GM12878 (cell line): ENCODE results near the gene RAB11FIP2. TPM values are rescaled to one million over a fixed set of nuclear protein-coding genes. Genes with fewer than 3 reads are reported as not detected.

Source experiments
- ATAC-seq: fragments of 200-7000 bp; cut with Tn5 transposase; 3 replicates; pipeline ENCODE4 v1.9.1; 2020; ENCODE audit warnings: mild to moderate bottlenecking, moderate library complexity
- BruUV-seq: library from RNA; stranded (reverse); fragments of 400-500 nt; replicated peaks from 2 replicates; lab custom pipeline; 2021; lab: Mats Ljungman, UMichigan
- CTCF ChIA-PET: fragments of 300-600 bp; sonication (Branson Sonifier 250); formaldehyde crosslinking; extraction: SDS; loops from one replicate; lab custom pipeline; 2021; ENCODE audit warnings: inconsistent platforms; lab: Yijun Ruan, JAX
- POLR2A ChIA-PET: fragments of 350-600 bp; formaldehyde crosslinking; extraction: SDS; loops from one replicate; lab custom pipeline; 2021; ENCODE audit warnings: inconsistent platforms; lab: Charles Lee
- RAD21 ChIA-PET: fragments of 300-600 bp; sonication (Branson Sonifier 250); formaldehyde crosslinking; loops from one replicate; lab custom pipeline; 2023; ENCODE audit warnings: antibody characterized with exemption; ENCODE audit not compliant: unreplicated experiment; lab: Charles Lee
- SMC1A ChIA-PET: fragments of 300-600 bp; sonication (Branson Sonifier 250); formaldehyde crosslinking; loops from one replicate; lab custom pipeline; 2023; ENCODE audit not compliant: unreplicated experiment, uncharacterized antibody; lab: Charles Lee
- DNase-seq: peaks from one replicate; pipeline ENCODE4 v3.0.0-alpha.2; 2011; ENCODE audit warnings: low read depth, low spot score
- FAIRE-seq: peaks from 3 replicates; lab custom pipeline; 2011; peaks lifted over from hg19 to GRCh38; lab: Jason Lieb, UNC
- H2AFZ ChIP-seq: 2 replicates; pipeline ENCODE4 v1.6.0; 2011; ENCODE audit warnings: low read depth, low read length, control low read depth; ENCODE audit not compliant: control insufficient read depth
- H3K27ac ChIP-seq: 2 replicates; pipeline ENCODE4 v1.5.1; 2011; ENCODE audit warnings: control low read depth; ENCODE audit not compliant: control insufficient read depth, insufficient read depth
- H3K27me3 ChIP-seq, 2 experiments: replicated peaks in 1 of 2; 2 replicates each; pipeline versions ENCODE4 v1.6.0 to v1.6.1; 2011; ENCODE audit warnings: low read length in 1 of 2; ENCODE audit not compliant: control insufficient read depth in 2 of 2, insufficient read depth in 2 of 2
- H3K36me3 ChIP-seq, 2 experiments: 2 replicates each; pipeline ENCODE4 v1.5.1; 2011; ENCODE audit warnings: low read length in 1 of 2; ENCODE audit not compliant: control insufficient read depth in 2 of 2, insufficient read depth in 2 of 2
- H3K4me1 ChIP-seq: 2 replicates; pipeline ENCODE4 v1.6.1; 2011; ENCODE audit warnings: mild to moderate bottlenecking, low read length, moderate library complexity, mixed read lengths; ENCODE audit not compliant: control insufficient read depth, insufficient read depth
- H3K4me2 ChIP-seq: 2 replicates; pipeline ENCODE4 v1.6.0; 2011; ENCODE audit warnings: control low read depth; ENCODE audit not compliant: control insufficient read depth, insufficient read depth
- H3K4me3 ChIP-seq: fragments of 200-600 bp; sonication (generic); 2 replicates; pipeline ENCODE4 v1.5.1; 2016
- H3K79me2 ChIP-seq: 2 replicates; pipeline ENCODE4 v1.6.0; 2011; ENCODE audit warnings: low read length; ENCODE audit not compliant: control insufficient read depth, insufficient read depth
- H3K9ac ChIP-seq: 2 replicates; pipeline ENCODE4 v1.8.0; 2011; ENCODE audit warnings: low read length, control low read depth, mixed read lengths; ENCODE audit not compliant: control insufficient read depth, insufficient read depth
- H3K9me3 ChIP-seq: replicated peaks from 3 replicates; pipeline ENCODE4 v1.5.1; 2011; ENCODE audit warnings: mild to moderate bottlenecking, low read length; ENCODE audit not compliant: control insufficient read depth, insufficient read depth
- H4K20me1 ChIP-seq: 2 replicates; pipeline ENCODE4 v1.6.0; 2011; ENCODE audit not compliant: control insufficient read depth, insufficient read depth
- CBFB ChIP-seq: IDR thresholded peaks from 2 replicates; pipeline ENCODE4 v1.6.1; 2016; ENCODE audit warnings: antibody characterized with exemption, low read depth
- FOS ChIP-seq: IDR thresholded peaks from 3 replicates; pipeline ENCODE4 v1.6.1; 2011; ENCODE audit warnings: borderline replicate concordance; ENCODE audit not compliant: insufficient read length; ENCODE audit errors: extremely low read depth
- GABPA ChIP-seq: IDR thresholded peaks from 2 replicates; pipeline ENCODE4 v1.6.1; 2014; ENCODE audit warnings: antibody characterized with exemption, low read depth, mild to moderate bottlenecking, inconsistent platforms
- IKZF1 ChIP-seq: fragments of 450-650 bp; conservative IDR thresholded peaks from 2 replicates; pipeline ENCODE4 v1.6.1; 2017; ENCODE audit warnings: antibody characterized with exemption, mild to moderate bottlenecking
- RAD51 ChIP-seq: fragments of 450-650 bp; IDR thresholded peaks from 2 replicates; pipeline ENCODE4 v1.6.1; 2016; ENCODE audit warnings: moderate library complexity, mild to moderate bottlenecking, inconsistent platforms
- ZNF592 ChIP-seq: fragments of 450-650 bp; IDR thresholded peaks from 2 replicates; pipeline ENCODE4 v1.6.1; 2017; ENCODE audit warnings: mild to moderate bottlenecking, moderate library complexity
- WGBS: methylation state at CpG from one replicate; pipeline ENCODE4 v1.1.6; 2016; ENCODE audit warnings: low lambda C conversion rate; ENCODE audit not compliant: insufficient replicate concordance, insufficient coverage; ENCODE audit errors: missing lambda C conversion rate; 5-methylcytosine and 5-hydroxymethylcytosine counted together
- in situ Hi-C: fragments of 300-500 bp; cut with MboI; formaldehyde crosslinking; loops from 9 replicates; pipeline ENCODE4 v1.14.3; 2018; ENCODE audit warnings: mixed read lengths
- intact Hi-C: fragments of 100-400 bp; cut with micrococcal nuclease; formaldehyde crosslinking; loops from one replicate; pipeline ENCODE4 v1.14.2; 2022; ENCODE audit not compliant: unreplicated experiment
- polyA plus RNA-seq, 11 experiments: library from polyadenylated mRNA; depleted of rRNA in 4 of 11; unstranded in 6 of 11; stranded (reverse) in 5 of 11; fragments of >200 nt; fragmentation: Nextera tagmentation in 4 of 11; fragmentation: Illumina TruSeq in 1 of 11; extraction: Ambion mirVana in 4 of 11; extraction: Trizol in 1 of 11; gene quantifications; 1 replicate in 1 of 11; 2 replicates in 10 of 11; pipeline versions ENCODE4 v1.2.1 to v1.2.3, GENCODE V29; 2011 to 2016; ENCODE audit warnings: inconsistent platforms in 2 of 11, missing spikeins in 2 of 11, low read depth in 1 of 11
- total RNA-seq, 4 experiments: library from RNA; depleted of rRNA in 3 of 4; stranded (reverse); fragments of >200 nt in 3 of 4; fragmentation: Illumina TruSeq in 1 of 4; extraction: Trizol in 1 of 4; gene quantifications; 2 replicates each; pipeline versions ENCODE4 v1.2.1 to v1.2.3, GENCODE V29; 2013 to 2021

The RAB11FIP2 gene
- total and polyA plus RNA-seq, 10 of the 15 experiments (the other 5 are each of a cell fraction or from before 2014, with no cell fraction given), result 1.8 to 16.7 (median 4.3) TPM

- CTCF ChIA-PET, result interaction anchor here (0.6 kb wide), 1 partner anchor 459 kb away, joined by 3 read pairs; no protein-coding TSS in a partner anchor
- Histone ChIP-seq H2AFZ (no peak overlapping the region), H3K9me3 (no peaks in the 10 kb centered on the region), H3K79me2 (no peaks in the 10 kb centered on the region), H4K20me1 (no peaks in the 10 kb centered on the region), H3K4me1 (no peaks in the 10 kb centered on the region), H3K4me2 (no peak overlapping the region), H3K27me3 (0 out of 4 replicates have a peak, but pooled peaks cover 0 to 4% of the 10 kb centered on the region in 2 experiments), H3K9ac (no peak overlapping the region), H3K27ac (no peak overlapping the region), H3K36me3 (no peaks in the 10 kb centered on the region), H3K4me3 (no peak overlapping the region)
- FAIRE-seq (no peak), ATAC-seq (no peak), DNase-seq (no peak)
- SMC1A ChIA-PET, result no interaction called here
- TF ChIP-seq FOS (no peak), CBFB (no peak), ZNF592 (no peak), RAD51 (no peak), IKZF1 (no peak), GABPA (no peak)
- POLR2A ChIA-PET, result no interaction called here
- BruUV-seq, result no TSS peak
- RAD21 ChIA-PET, result no interaction called here
- in situ Hi-C loops, result no loop called here
- 55% methylated on average over 1 of the region's 1 CpG for WGBS
- intact Hi-C loops, result no loop called here
Observed at GRCh38 chr10:117955176-117955575, 91.6 kb downstream of the RAB11FIP2 start.
